Activated B cell treated with CpG ODN at 0.5 μM for 24 hours (primary cell): Measurements from ENCODE around the gene IRF3. TPM values are rescaled to one million over a fixed set of nuclear protein-coding genes. Genes with fewer than 3 reads are reported as not detected.

Source experiments
- ATAC-seq: fragments of 200-7000 bp; cut with Tn5 transposase; one replicate; pipeline ENCODE4 v1.10.0; 2021; ENCODE audit warnings: low read depth, mild to moderate bottlenecking, moderate library complexity
- CTCF ChIA-PET: fragments of 350-600 bp; sonication (Branson Sonifier 250); formaldehyde crosslinking; loops from one replicate; lab custom pipeline; 2021; ENCODE audit warnings: antibody characterized with exemption; lab: Charles Lee
- POLR2A ChIA-PET: fragments of 350-600 bp; sonication (Branson Sonifier 250); formaldehyde crosslinking; loops from one replicate; lab custom pipeline; 2021; ENCODE audit warnings: antibody characterized with exemption; lab: Charles Lee
- DNase-seq: peaks from one replicate; pipeline ENCODE4 v3.0.0; 2022
- H3K27ac Mint-ChIP-seq: one replicate; pipeline ENCODE4 v1.8.0; 2020; ENCODE audit warnings: mixed read lengths
- H3K27me3 Mint-ChIP-seq: one replicate; pipeline ENCODE4 v1.8.0; 2021; ENCODE audit warnings: mixed read lengths
- H3K36me3 Mint-ChIP-seq: one replicate; pipeline ENCODE4 v1.8.0; 2021; ENCODE audit warnings: low read depth, mixed read lengths
- H3K4me1 Mint-ChIP-seq: one replicate; pipeline ENCODE4 v1.8.0; 2021; ENCODE audit warnings: mixed read lengths
- H3K4me3 Mint-ChIP-seq: one replicate; pipeline ENCODE4 v1.8.0; 2020; ENCODE audit warnings: mild to moderate bottlenecking, mixed read lengths
- H3K9me3 Mint-ChIP-seq: one replicate; pipeline ENCODE4 v1.8.0; 2020; ENCODE audit warnings: mixed read lengths
- CTCF ChIP-seq: fragments of 200-600 bp; IDR thresholded peaks from one replicate; pipeline ENCODE4 v1.8.0; 2022; ENCODE audit warnings: antibody characterized with exemption, mild to moderate bottlenecking
- intact Hi-C: fragments of 100-400 bp; cut with micrococcal nuclease; formaldehyde crosslinking; loops from one replicate; pipeline ENCODE4 v1.15.1; 2024
- total RNA-seq: library from RNA; stranded (reverse); gene quantifications from 2 replicates; pipeline ENCODE4 v1.2.3, GENCODE V29; 2022

The IRF3 gene
- total RNA-seq, 1 donor from 2014 or later: 171 TPM

DNA sequence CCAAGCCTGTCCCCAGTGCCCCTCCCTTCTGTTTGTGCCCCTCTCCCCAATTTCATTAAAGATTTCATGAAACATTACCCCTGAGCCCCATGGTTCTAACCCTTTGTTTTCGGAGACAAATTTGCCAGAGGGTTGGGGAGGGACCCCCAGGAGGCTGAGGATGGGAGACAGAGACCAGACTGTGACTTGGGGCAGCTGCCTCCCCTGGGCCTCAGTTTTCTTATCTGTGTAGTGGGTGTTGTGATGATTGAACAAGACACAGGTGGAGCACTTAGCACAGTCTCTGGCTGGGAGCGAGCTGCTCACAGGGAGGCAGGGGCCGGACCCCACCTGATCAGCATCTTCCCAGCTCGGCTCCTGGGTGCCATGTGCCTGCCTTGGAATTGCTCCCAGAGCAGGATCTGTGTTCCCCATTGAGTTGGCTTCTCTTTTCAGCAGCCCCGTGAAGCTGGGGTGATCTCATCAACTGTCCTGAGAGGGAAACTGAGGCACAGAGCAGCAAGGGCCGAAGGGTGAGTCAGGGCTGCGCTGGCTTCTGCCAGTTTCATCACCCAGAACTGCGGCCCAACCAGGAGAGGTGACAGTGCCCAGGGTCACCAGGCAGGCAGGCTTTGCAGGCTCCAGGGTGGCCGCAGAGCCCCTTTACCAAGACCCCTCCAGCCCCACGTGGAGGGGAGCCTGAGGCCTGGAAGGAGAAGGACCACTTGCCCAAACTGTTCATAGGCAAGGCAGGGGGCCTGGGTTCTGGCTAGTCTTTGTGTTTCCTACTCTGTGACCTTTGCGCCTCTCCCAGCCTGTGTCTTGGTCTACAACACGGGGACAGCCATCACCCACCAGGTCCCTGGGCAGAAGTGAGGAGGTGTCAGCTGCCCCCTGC is 6.9 kb downstream of the IRF3 start:
- no peak overlapping the region for H3K27ac Mint-ChIP-seq
- intact Hi-C loops: no loop called here

DNA sequence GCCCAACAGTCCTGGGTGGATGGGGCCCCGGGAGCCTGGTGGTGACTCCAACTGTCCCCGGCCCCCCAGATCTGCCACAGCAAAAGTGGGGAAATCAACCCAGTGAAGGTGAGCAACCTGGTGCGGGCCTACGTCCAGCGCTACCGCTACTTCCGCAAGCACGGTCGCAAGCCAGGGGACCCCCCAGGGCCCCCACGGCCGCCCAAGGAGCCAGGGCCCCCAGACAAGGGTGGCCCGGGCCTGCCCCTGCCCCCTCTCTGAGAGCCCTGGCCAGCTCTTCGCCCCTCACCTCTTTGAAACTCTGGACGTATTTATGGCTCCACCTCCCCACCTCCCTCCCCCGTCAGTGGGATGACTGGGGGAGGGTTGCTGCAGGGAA is 7.5 kb downstream of the IRF3 start:
- ChIA-PET CTCF (no interaction called here), POLR2A (no interaction called here)
- peaks cover 5% of the 10 kb centered on the region for H3K4me1 Mint-ChIP-seq
- H3K27ac Mint-ChIP-seq: no peak overlapping the region
- H3K36me3 Mint-ChIP-seq: peaks cover 84% of the 10 kb centered on the region
- no peaks in the 10 kb centered on the region for H3K27me3 Mint-ChIP-seq
- intact Hi-C loops: no loop called here
- no peak for TF ChIP-seq CTCF
- DNase-seq (no peak), ATAC-seq (no peak)
- H3K4me3 Mint-ChIP-seq: no peak overlapping the region
- H3K9me3 Mint-ChIP-seq: no peaks in the 10 kb centered on the region

More for the DNA sequence above, 6.9 kb downstream of the IRF3 start:
- no peaks in the 10 kb centered on the region for H3K27me3 Mint-ChIP-seq
- no peak overlapping the region for H3K4me3 Mint-ChIP-seq
- no peaks in the 10 kb centered on the region for H3K9me3 Mint-ChIP-seq
- POLR2A ChIA-PET: no interaction called here
- H3K4me1 Mint-ChIP-seq: peaks cover 12% of the 10 kb centered on the region
- ATAC-seq: no peak
- DNase-seq: no peak
- CTCF ChIA-PET: no interaction called here
- TF ChIP-seq CTCF: no peak
- peaks cover 79% of the 10 kb centered on the region for H3K36me3 Mint-ChIP-seq

DNA sequence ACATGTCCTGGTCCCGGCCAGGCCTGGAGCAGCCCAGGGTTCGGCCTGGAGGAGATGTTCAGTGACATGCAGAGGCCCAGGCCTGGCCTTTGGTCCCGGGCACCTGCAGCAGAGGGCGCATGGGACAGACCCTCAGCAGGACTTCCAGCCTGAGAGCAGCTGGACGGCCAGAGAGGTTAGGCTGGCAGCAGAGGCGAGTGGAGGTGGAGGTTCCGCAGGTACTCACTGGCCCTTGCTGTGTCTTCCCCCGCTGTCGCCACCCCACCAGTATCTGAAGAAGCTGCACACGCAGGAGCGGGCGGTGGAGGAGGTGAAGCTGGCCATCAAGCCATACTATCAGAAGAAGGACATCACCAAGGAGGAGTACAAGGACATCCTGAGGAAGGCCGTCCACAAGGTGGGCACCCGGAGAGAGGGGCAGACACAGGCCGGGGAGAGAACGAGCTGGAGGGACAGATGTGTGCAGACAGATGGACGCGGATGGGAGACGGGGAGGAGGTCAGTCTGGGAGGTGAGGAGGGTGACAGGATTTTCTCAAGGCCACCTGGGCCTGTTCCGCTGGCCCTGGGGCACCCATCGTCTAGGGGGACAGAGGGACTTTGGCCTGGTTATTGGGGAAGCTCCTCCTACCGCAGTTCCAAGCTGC is 8.0 kb downstream of the IRF3 start:
- Mint-ChIP-seq H3K4me1 (no peaks in the 10 kb centered on the region), H3K36me3 (peaks cover 82% of the 10 kb centered on the region), H3K9me3 (no peaks in the 10 kb centered on the region), H3K27me3 (no peaks in the 10 kb centered on the region), H3K27ac (no peak overlapping the region), H3K4me3 (no peak overlapping the region)
- intact Hi-C loops: no loop called here
- no peak for TF ChIP-seq CTCF
- POLR2A ChIA-PET: interaction anchor here (0.7 kb wide), 1 partner anchor 58 kb away, joined by 3 read pairs; no protein-coding TSS in a partner anchor
- CTCF ChIA-PET: no interaction called here
- ATAC-seq: no peak
- DNase-seq: no peak

DNA sequence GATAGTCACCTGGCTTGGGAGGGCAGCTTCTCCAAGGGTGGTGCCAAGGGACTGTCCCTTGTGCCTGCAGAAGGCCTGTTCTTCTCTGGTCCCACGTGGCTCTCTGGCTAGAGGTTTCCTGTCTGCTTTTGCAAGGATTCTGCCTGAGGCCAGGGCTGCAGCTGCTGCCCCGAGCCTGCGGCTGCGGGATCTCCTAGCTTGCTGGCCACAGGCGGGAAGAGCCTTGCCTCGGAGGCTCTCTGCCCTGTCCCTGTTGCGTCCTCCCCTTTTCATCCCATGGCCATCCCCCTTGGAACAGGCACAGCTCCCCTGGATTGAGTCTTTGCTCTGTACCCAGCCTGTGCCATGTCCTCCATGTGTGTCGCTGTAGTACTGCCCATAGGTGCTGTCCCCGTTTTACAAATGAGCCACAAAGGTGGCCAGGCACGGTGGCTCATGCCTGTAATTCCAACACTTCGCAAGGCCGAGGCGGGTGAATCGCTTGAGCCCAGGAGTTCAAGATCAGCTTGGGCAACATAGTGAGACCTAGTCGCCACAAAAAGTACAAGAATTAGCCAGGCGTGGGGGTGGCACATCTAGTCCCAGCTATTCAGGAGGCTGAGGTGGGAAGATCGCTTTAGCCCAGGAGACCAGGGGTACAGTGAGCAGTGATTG is 9.1 kb downstream of the IRF3 start:
- Mint-ChIP-seq H3K4me3 (no peak overlapping the region), H3K27ac (no peak overlapping the region), H3K27me3 (no peaks in the 10 kb centered on the region), H3K9me3 (no peaks in the 10 kb centered on the region), H3K4me1 (no peaks in the 10 kb centered on the region), H3K36me3 (peaks cover 78% of the 10 kb centered on the region)
- no peak for TF ChIP-seq CTCF
- ATAC-seq: no peak
- ChIA-PET CTCF (no interaction called here), POLR2A (interaction anchor here (0.9 to 1.0 kb wide), 2 partner anchors 14 to 15 kb away, joined by 3 read pairs; partner anchors contain the start of gene SCAF1)
- intact Hi-C loops: no loop called here
- DNase-seq: no peak
